Suppressor macrophage (primary cell): ENCODE data around the gene MCEMP1.

Source experiments
- DNase-seq, 4 experiments: peaks; one replicate each; pipeline ENCODE4 v3.0.0-alpha.2; 2020 to 2022

The MCEMP1 gene

GRCh38 chr19:7698583-7698982, 21.7 kb downstream of the MCEMP1 start:
- DNase-seq = peak in 3 of 4 experiments; percentile 25 to 48 (median 39)

- no peak for DNase-seq
Observed at GRCh38 chr19:7699003-7699402, 22.1 kb downstream of the MCEMP1 start.

- DNase-seq = peak; percentile 24 to 58 (median 46)
Observed at GRCh38 chr19:7699417-7700401, 22.8 kb downstream of the MCEMP1 start.

GRCh38 chr19:7701049-7701653, 24.3 kb downstream of the MCEMP1 start:
- DNase-seq = no peak

GRCh38 chr19:7701654-7702457, 25.0 kb downstream of the MCEMP1 start, which contains the start of gene FCER2:
Gene FCER2, minus strand, starts transcription at chr19:7702131. Its CDS starts 2,371 bp downstream, at chr19:7699760.
- peak; percentile 68 to 81 (median 77) for DNase-seq

- DNase-seq = no peak
Observed at GRCh38 chr19:7703332-7703731, 26.4 kb downstream of the MCEMP1 start.

- no peak for DNase-seq
Observed at GRCh38 chr19:7704280-7705060, 27.6 kb downstream of the MCEMP1 start.

- peak; percentile 89 to 94 (median 93) for DNase-seq
Observed at GRCh38 chr19:7705387-7706187, 28.7 kb downstream of the MCEMP1 start.

GRCh38 chr19:7706188-7706954, 29.5 kb downstream of the MCEMP1 start:
- peak; percentile 11 to 66 (median 50) for DNase-seq

- peak; percentile 34 to 69 (median 60) for DNase-seq
Observed at GRCh38 chr19:7706955-7707456, 30.1 kb downstream of the MCEMP1 start.

- DNase-seq = no peak
Observed at GRCh38 chr19:7709932-7710460, 33.1 kb downstream of the MCEMP1 start.

GRCh38 chr19:7710616-7711015, 33.7 kb downstream of the MCEMP1 start:
- no peak for DNase-seq

- peak in 1 of 4 experiments; percentile 40 for DNase-seq
Observed at GRCh38 chr19:7715671-7716070, 38.8 kb downstream of the MCEMP1 start.

GRCh38 chr19:7716762-7717161, 39.9 kb downstream of the MCEMP1 start:
- no peak for DNase-seq

GRCh38 chr19:7718668-7719067, 41.8 kb downstream of the MCEMP1 start:
- peak in 1 of 4 experiments; percentile 39 for DNase-seq

GRCh38 chr19:7720351-7720750, 43.5 kb downstream of the MCEMP1 start:
- no peak for DNase-seq

GRCh38 chr19:7722231-7722651, 45.4 kb downstream of the MCEMP1 start:
- no peak for DNase-seq

- DNase-seq = no peak
Observed at GRCh38 chr19:7725791-7726190, 48.9 kb downstream of the MCEMP1 start.

- DNase-seq = peak in 2 of 4 experiments; percentile 29 to 32
Observed at GRCh38 chr19:7729211-7729610, 52.3 kb downstream of the MCEMP1 start.
